Psoas muscle (tissue), 8 donors: ENCODE measurements around the gene PSG4. TPM values are rescaled to one million over a fixed set of nuclear protein-coding genes. Genes with fewer than 3 reads are reported as not detected.
"Not testable (repeated sequence)": the region's sequence is repeated elsewhere in the genome, so short reads cannot be mapped to it uniquely, and the experiment has no call there.

Source experiments
- ATAC-seq, 4 donors: fragments of 200-7000 bp; cut with Tn5 transposase; one replicate each; pipeline ENCODE4 v1.9.1; 2020; ENCODE audit warnings: moderate library complexity in 3 of 4, mild to moderate bottlenecking in 2 of 4
- DNase-seq, 2 donors: peaks; one replicate each; pipeline ENCODE4 v3.0.0-alpha.2; 2020
- H3K27ac ChIP-seq: fragments of 200-600 bp; one replicate; pipeline ENCODE4 v1.8.0; 2022
- H3K27me3 ChIP-seq, 3 donors: fragments of 200-600 bp in 1 of 3; one replicate each; pipeline versions ENCODE4 v1.6.1 to v1.8.0; 2013 to 2022; ENCODE audit warnings: low read length in 2 of 3, mild to moderate bottlenecking in 2 of 3, moderate library complexity in 1 of 3; ENCODE audit not compliant: insufficient read depth in 3 of 3
- H3K36me3 ChIP-seq, 2 donors: fragments of 200-600 bp in 1 of 2; one replicate each; pipeline versions ENCODE4 v1.6.1 to v1.8.0; 2013 to 2022; ENCODE audit warnings: low read depth in 1 of 2, mild to moderate bottlenecking in 1 of 2, moderate library complexity in 1 of 2; ENCODE audit not compliant: insufficient read depth in 1 of 2
- H3K4me1 ChIP-seq: fragments of 200-600 bp; one replicate; pipeline ENCODE4 v1.8.0; 2022
- H3K4me3 ChIP-seq: fragments of 200-600 bp; one replicate; pipeline ENCODE4 v1.8.0; 2022; ENCODE audit warnings: mild to moderate bottlenecking
- H3K9me3 ChIP-seq: fragments of 200-600 bp; one replicate; pipeline ENCODE4 v1.8.0; 2022
- WGBS, 3 donors: extraction: QIAGEN DNeasy Blood & Tissue Kit; methylation state at CpG; one replicate each; pipeline versions ENCODE4 v1.1.6 to v1.1.7; 2013; 5-methylcytosine and 5-hydroxymethylcytosine counted together
- intact Hi-C, 2 donors: fragments of 100-400 bp; cut with DNase I; formaldehyde crosslinking; loops; one replicate each; pipeline versions ENCODE4 v1.11.0 to v1.14.2; 2022
- polyA plus RNA-seq, 3 donors: library from polyadenylated mRNA; stranded (reverse); fragments of 200-250 nt; gene quantifications; one replicate each; pipeline ENCODE4 v1.2.3, GENCODE V29; 2013
- total RNA-seq, 4 donors: library from RNA; stranded (reverse); fragmentation: NEBNext Ultra II Directional in 2 of 4; extraction: Animal tissue kit (Norgen Biotek cat#: 25700) in 2 of 4; gene quantifications; one replicate each; pipeline versions ENCODE4 v1.2.1 to v1.2.4, GENCODE V29; 2021 to 2023
- TF ChIP-seq, protein P1 (sequence below): fragments of 200-600 bp; IDR thresholded peaks from one replicate; pipeline ENCODE4 v1.8.0; 2022; ENCODE audit warnings: antibody characterized with exemption
- donor health status: healthy with polysubstance abuse.
- donor health status: DM: no; HTN: no; CAD: no; lungs with moderate emphysema.
- donor health status: Bipolar disorder and iron deficiency.
- donor health status: healthy.
- donor health status: DM: yes; HTN: yes; CAD: no.
- donor health status: DM: no; HTN: no; CAD: no.
- donor health status: DM: no; HTN: no; CAD: no.
- donor health status: DM: yes; HTN: yes; CAD: no.

Gene PSG4
- total and polyA plus RNA-seq, 7 donors: not detected

DNA sequence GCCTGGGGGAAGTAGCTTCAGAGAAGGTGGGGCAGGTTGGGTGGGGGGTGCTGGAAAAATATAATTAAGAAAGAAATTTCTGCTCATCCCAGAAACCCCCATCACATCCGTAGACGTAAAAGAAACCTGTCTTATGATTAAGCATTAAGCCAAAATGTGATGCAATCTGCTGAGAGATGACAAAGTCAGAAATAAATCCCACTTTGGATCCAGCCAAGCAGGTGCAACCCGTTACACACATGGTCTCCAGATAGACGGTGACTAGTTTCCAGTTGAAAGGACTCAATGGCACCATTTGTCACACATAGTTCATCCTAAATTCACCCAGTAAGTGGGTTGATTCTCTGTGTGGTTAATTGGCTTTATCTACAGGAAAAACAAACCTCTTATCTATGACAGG lies 53.2 kb downstream of the PSG4 start:
- Histone ChIP-seq H3K27me3 (no peaks in the 10 kb centered on the region), H3K36me3 (no peaks in the 10 kb centered on the region), H3K27ac (no peak overlapping the region), H3K9me3 (no peaks in the 10 kb centered on the region), H3K4me1 (no peaks in the 10 kb centered on the region), H3K4me3 (no peak overlapping the region)
- ATAC-seq (no peak), DNase-seq (no peak)
- WGBS, 3 donors: 56 to 68% (median 59%) methylated on average over 4 of the region's 4 CpGs
- TF ChIP-seq, protein P1, sequence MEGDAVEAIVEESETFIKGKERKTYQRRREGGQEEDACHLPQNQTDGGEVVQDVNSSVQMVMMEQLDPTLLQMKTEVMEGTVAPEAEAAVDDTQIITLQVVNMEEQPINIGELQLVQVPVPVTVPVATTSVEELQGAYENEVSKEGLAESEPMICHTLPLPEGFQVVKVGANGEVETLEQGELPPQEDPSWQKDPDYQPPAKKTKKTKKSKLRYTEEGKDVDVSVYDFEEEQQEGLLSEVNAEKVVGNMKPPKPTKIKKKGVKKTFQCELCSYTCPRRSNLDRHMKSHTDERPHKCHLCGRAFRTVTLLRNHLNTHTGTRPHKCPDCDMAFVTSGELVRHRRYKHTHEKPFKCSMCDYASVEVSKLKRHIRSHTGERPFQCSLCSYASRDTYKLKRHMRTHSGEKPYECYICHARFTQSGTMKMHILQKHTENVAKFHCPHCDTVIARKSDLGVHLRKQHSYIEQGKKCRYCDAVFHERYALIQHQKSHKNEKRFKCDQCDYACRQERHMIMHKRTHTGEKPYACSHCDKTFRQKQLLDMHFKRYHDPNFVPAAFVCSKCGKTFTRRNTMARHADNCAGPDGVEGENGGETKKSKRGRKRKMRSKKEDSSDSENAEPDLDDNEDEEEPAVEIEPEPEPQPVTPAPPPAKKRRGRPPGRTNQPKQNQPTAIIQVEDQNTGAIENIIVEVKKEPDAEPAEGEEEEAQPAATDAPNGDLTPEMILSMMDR: no peak
- intact Hi-C loops: no loop called here

DNA sequence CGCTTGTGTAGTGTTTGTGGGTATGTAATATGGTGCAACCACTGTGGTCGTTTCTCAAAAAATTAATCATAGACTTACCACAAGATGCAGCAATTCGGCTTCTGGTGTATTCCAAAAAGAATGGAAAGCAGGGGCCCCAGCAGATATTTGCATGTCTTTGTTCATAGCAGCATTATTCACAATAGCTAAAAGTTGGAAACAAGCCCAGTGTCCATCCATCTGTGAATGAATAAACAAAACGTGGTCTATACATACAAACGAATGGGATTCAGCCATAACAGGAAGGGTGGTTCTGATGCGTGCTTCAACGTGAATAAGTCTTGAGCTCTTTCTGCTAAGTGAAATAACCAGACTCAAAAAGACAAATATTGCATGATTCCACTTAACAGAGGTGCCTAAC lies 55.6 kb downstream of the PSG4 start:
- H3K36me3 ChIP-seq, H3K9me3 ChIP-seq, H3K4me3 ChIP-seq, H3K4me1 ChIP-seq, H3K27ac ChIP-seq, DNase-seq, intact Hi-C loops, ATAC-seq, H3K27me3 ChIP-seq: not testable (repeated sequence)
- WGBS, 3 donors: 68 to 76% (median 74%) methylated on average over 7 of the region's 7 CpGs

DNA sequence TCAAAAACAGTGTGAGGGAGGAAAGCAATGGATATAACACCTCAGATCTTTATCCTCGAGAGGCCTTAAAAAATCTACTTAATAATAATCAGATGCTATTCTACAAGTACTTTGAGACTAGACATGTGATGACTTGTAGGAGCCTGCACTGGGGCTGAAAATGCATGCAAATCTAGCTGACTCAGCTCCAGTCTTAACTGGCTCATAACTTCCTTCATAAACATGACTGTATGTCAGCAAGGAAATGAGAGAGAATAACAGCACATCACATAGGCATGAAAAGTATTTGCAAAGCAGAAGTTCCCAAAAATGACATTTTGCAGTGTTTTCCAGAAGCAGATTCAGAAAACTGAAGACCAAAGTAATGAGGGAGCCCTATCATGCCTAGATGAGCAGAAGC lies 57.2 kb downstream of the PSG4 start:
- intact Hi-C loops: no loop called here
- DNase-seq (no peak), ATAC-seq (no peak)
- Histone ChIP-seq H3K4me3 (no peak overlapping the region), H3K27ac (no peak overlapping the region), H3K27me3 (no peaks in the 10 kb centered on the region), H3K9me3 (no peaks in the 10 kb centered on the region), H3K4me1 (no peaks in the 10 kb centered on the region), H3K36me3 (no peaks in the 10 kb centered on the region)
- TF ChIP-seq, protein P1: no peak
- WGBS, 3 donors: 57 to 64% (median 64%) methylated on average over 1 of the region's 1 CpG

Other genes with a start within 250 kb of the PSG4 start
- gene PSG11, start 179.2 kb downstream of the PSG4 start, total RNA-seq: not detected
- gene PSG11, start 179.2 kb downstream of the PSG4 start, polyA plus RNA-seq: under 1 TPM in 1 of 3 donors, not detected in 2; 0.13 TPM
- not detected for gene PSG2, start 122.9 kb downstream of the PSG4 start, total RNA-seq
- gene PSG2, start 122.9 kb downstream of the PSG4 start, polyA plus RNA-seq: not detected
- gene PSG5, start 19.1 kb downstream of the PSG4 start, total RNA-seq: not detected
- gene PSG5, start 19.1 kb downstream of the PSG4 start, polyA plus RNA-seq: not detected
- not detected for gene PSG9, start 63.9 kb upstream of the PSG4 start, total RNA-seq
- gene PSG9, start 63.9 kb upstream of the PSG4 start, polyA plus RNA-seq: not detected
- gene CD177, start 148.0 kb upstream of the PSG4 start, total RNA-seq: 1 to 10 TPM in 1 of 4 donors, under 1 TPM in 2, not detected in 1; 0.16 to 1.1 (median 0.34) TPM
- under 1 TPM in 2 of 3 donors, not detected in 1; 0.03 to 0.04 TPM for gene CD177, start 148.0 kb upstream of the PSG4 start, polyA plus RNA-seq
- gene TEX101, start 209.3 kb upstream of the PSG4 start, total RNA-seq: not detected
- not detected for gene TEX101, start 209.3 kb upstream of the PSG4 start, polyA plus RNA-seq